HCT116 (cell line): ENCODE results near the gene RNF220. TPM values are rescaled to one million over a fixed set of nuclear protein-coding genes. Genes with fewer than 3 reads are reported as not detected.

ENCODE experiments used
- ATAC-seq: fragments of 200-7000 bp; cut with Tn5 transposase; 2 replicates; pipeline ENCODE4 v1.9.1; 2020; ENCODE audit warnings: mild to moderate bottlenecking, moderate library complexity
- BruUV-seq: library from RNA; stranded (reverse); fragments of 400-500 nt; replicated peaks from 2 replicates; lab custom pipeline; 2021; lab: Mats Ljungman, UMichigan
- CTCF ChIA-PET: fragments of 300-600 bp; sonication (Branson Sonifier 250); formaldehyde crosslinking; loops from one replicate; lab custom pipeline; 2021; ENCODE audit warnings: antibody characterized with exemption; lab: Charles Lee
- POLR2A ChIA-PET: fragments of 300-600, 350-600 bp; sonication (Branson Sonifier 250); formaldehyde crosslinking; loops from one replicate; lab custom pipeline; 2021; ENCODE audit warnings: antibody characterized with exemption; lab: Charles Lee
- RAD21 ChIA-PET, 2 experiments: fragments of 300-600 bp; sonication (Branson Sonifier 250); formaldehyde crosslinking; loops; one replicate each; lab custom pipeline; 2023; ENCODE audit warnings: low total read pairs in 2 of 2; ENCODE audit not compliant: uncharacterized antibody in 2 of 2, unreplicated experiment in 2 of 2, low non-redundant PET in 1 of 2; lab: Charles Lee
- DNase-seq: peaks from one replicate; pipeline ENCODE4 v3.0.0-alpha.2; 2010; ENCODE audit warnings: low read depth, low spot score
- H2AFZ ChIP-seq: fragments of 200-600 bp; shearing (Covaris generic), sonication (generic); 2 replicates; pipeline ENCODE4 v1.6.1; 2017; ENCODE audit warnings: low read depth, mixed run types, mixed read lengths, antibody characterized with exemption, low read length; ENCODE audit not compliant: poor library complexity, severe bottlenecking
- H3K27ac ChIP-seq: 2 replicates; pipeline ENCODE4 v1.5.1; 2012; ENCODE audit warnings: low read depth, low read length
- H3K27me3 ChIP-seq: fragments of 200-600 bp; sonication (generic); 2 replicates; pipeline ENCODE4 v1.6.1; 2016; ENCODE audit warnings: mixed run types, low read length, mixed read lengths; ENCODE audit not compliant: insufficient read depth
- H3K36me3 ChIP-seq, 2 experiments: fragments of 200-500 bp in 1 of 2; fragments of 200-600 bp in 1 of 2; sonication (Bioruptor generic) in 1 of 2; sonication (generic) in 1 of 2; 2 replicates each; pipeline versions ENCODE4 v1.5.1 to v1.6.1; 2014 to 2016; ENCODE audit warnings: low read length in 2 of 2, inconsistent platforms in 1 of 2, mixed read lengths in 1 of 2, mixed run types in 1 of 2; ENCODE audit not compliant: insufficient read depth in 2 of 2, control insufficient read depth in 1 of 2
- H3K4me1 ChIP-seq, 2 experiments: fragments of 200-600 bp in 1 of 2; sonication (generic) in 1 of 2; 2 replicates each; pipeline versions ENCODE4 v1.5.1 to v1.6.1; 2012 to 2017; ENCODE audit warnings: low read length in 2 of 2, inconsistent platforms in 1 of 2, mild to moderate bottlenecking in 1 of 2, mixed read lengths in 1 of 2, mixed run types in 1 of 2, moderate library complexity in 1 of 2; ENCODE audit not compliant: insufficient read depth in 2 of 2, control insufficient read depth in 1 of 2
- H3K4me2 ChIP-seq: fragments of 200-600 bp; sonication (generic); 2 replicates; pipeline ENCODE4 v1.6.1; 2017; ENCODE audit warnings: mixed run types, low read length, mixed read lengths
- H3K4me3 ChIP-seq, 2 experiments: fragments of 200-600 bp in 1 of 2; sonication (generic) in 1 of 2; replicated peaks in 1 of 2; 2 replicates each; pipeline ENCODE4 v1.5.1; 2011 to 2016; ENCODE audit warnings: low read length in 2 of 2, control low read depth in 1 of 2, low read depth in 1 of 2, mild to moderate bottlenecking in 1 of 2, mixed read lengths in 1 of 2, mixed run types in 1 of 2
- H3K79me2 ChIP-seq: fragments of 200-600 bp; sonication (generic); 2 replicates; pipeline ENCODE4 v1.6.1; 2017; ENCODE audit warnings: mild to moderate bottlenecking, mixed run types, low read length, moderate library complexity, mixed read lengths; ENCODE audit not compliant: insufficient read depth
- H3K9ac ChIP-seq: fragments of 200-600 bp; sonication (generic); 2 replicates; pipeline ENCODE4 v1.6.1; 2016; ENCODE audit warnings: low read length, mixed read lengths
- H3K9me2 ChIP-seq: fragments of 200-600 bp; sonication (generic), shearing (Covaris generic); 2 replicates; pipeline ENCODE4 v1.6.1; 2017; ENCODE audit warnings: mixed run types, mild to moderate bottlenecking, moderate library complexity; ENCODE audit not compliant: insufficient read depth
- H3K9me3 ChIP-seq, 2 experiments: fragments of 200-500 bp in 1 of 2; fragments of 200-600 bp in 1 of 2; sonication (Bioruptor generic) in 1 of 2; sonication (generic) in 1 of 2; 2 replicates each; pipeline ENCODE4 v1.6.1; 2014 to 2017; ENCODE audit warnings: low read length in 2 of 2, mixed read lengths in 2 of 2, inconsistent platforms in 1 of 2, low read depth in 1 of 2, mild to moderate bottlenecking in 1 of 2, mixed run types in 1 of 2, moderate library complexity in 1 of 2; ENCODE audit not compliant: control insufficient read depth in 1 of 2, insufficient read depth in 1 of 2
- H4K20me1 ChIP-seq: fragments of 200-600 bp; sonication (generic), shearing (Covaris generic); 2 replicates; pipeline ENCODE4 v1.6.1; 2017; ENCODE audit warnings: mixed run types, mild to moderate bottlenecking, moderate library complexity; ENCODE audit not compliant: insufficient read depth
- CBX3 ChIP-seq: IDR thresholded peaks from 2 replicates; pipeline ENCODE4 v1.6.1; 2012; ENCODE audit warnings: low read depth
- CEBPB ChIP-seq: IDR thresholded peaks from 2 replicates; pipeline ENCODE4 v1.6.1; 2012; ENCODE audit warnings: low read depth
- ELF1 ChIP-seq: IDR thresholded peaks from 2 replicates; pipeline ENCODE4 v1.6.1; 2012; ENCODE audit warnings: low read depth, borderline replicate concordance
- EZH2phosphoT487 ChIP-seq: fragments of 200-600 bp; IDR thresholded peaks from 2 replicates; pipeline ENCODE4 v1.6.1; 2018; ENCODE audit warnings: antibody characterized with exemption, borderline replicate concordance
- FOSL1 ChIP-seq: IDR thresholded peaks from 2 replicates; pipeline ENCODE4 v1.6.1; 2012; ENCODE audit warnings: low read depth
- JUND ChIP-seq: IDR thresholded peaks from 2 replicates; pipeline ENCODE4 v1.6.1; 2012
- MAX ChIP-seq: IDR thresholded peaks from 2 replicates; pipeline ENCODE4 v1.6.1; 2012
- POLR2A ChIP-seq: IDR thresholded peaks from 2 replicates; pipeline ENCODE4 v1.7.0; 2011; ENCODE audit warnings: borderline replicate concordance; ENCODE audit not compliant: insufficient read depth, insufficient read length; ENCODE audit errors: extremely low read depth
- POLR2AphosphoS5 ChIP-seq: IDR thresholded peaks from 2 replicates; pipeline ENCODE4 v1.6.1; 2011; ENCODE audit warnings: mild to moderate bottlenecking, low read depth, low read length, moderate library complexity
- RAD21 ChIP-seq: IDR thresholded peaks from 2 replicates; pipeline ENCODE4 v1.6.1; 2012; ENCODE audit warnings: low read depth, mild to moderate bottlenecking
- SIN3A ChIP-seq: IDR thresholded peaks from 2 replicates; pipeline ENCODE4 v1.6.1; 2012; ENCODE audit warnings: low read depth
- SP1 ChIP-seq: IDR thresholded peaks from 2 replicates; pipeline ENCODE4 v1.6.1; 2012; ENCODE audit warnings: low read depth
- SRF ChIP-seq: IDR thresholded peaks from 2 replicates; pipeline ENCODE4 v1.6.1; 2012; ENCODE audit warnings: low read depth
- TCF7L2 ChIP-seq: IDR thresholded peaks from 2 replicates; pipeline ENCODE4 v1.7.0; 2011; ENCODE audit warnings: borderline replicate concordance, inconsistent platforms; ENCODE audit not compliant: insufficient read depth, insufficient read length; ENCODE audit errors: extremely low read depth
- YY1 ChIP-seq: IDR thresholded peaks from 2 replicates; pipeline ENCODE4 v1.6.1; 2011; ENCODE audit warnings: low read length, low read depth, moderate library complexity, mild to moderate bottlenecking; ENCODE audit not compliant: insufficient replicate concordance; ENCODE audit errors: extremely low read depth
- intact Hi-C: fragments of 100-400 bp; cut with micrococcal nuclease; formaldehyde crosslinking; loops from 2 replicates; pipeline ENCODE4 v1.10.0; 2022
- total RNA-seq: library from RNA; stranded (reverse); gene quantifications from one replicate; pipeline ENCODE4 v1.2.1, GENCODE V29; 2021; ENCODE audit not compliant: unreplicated experiment
- TF ChIP-seq, protein P1 (sequence below): IDR thresholded peaks from 2 replicates; pipeline ENCODE4 v1.6.1; 2012; ENCODE audit warnings: low read depth
- TF ChIP-seq, protein P2 (sequence below): IDR thresholded peaks from 2 replicates; pipeline ENCODE4 v1.6.1; 2011; ENCODE audit warnings: mild to moderate bottlenecking, low read length, moderate library complexity; ENCODE audit not compliant: insufficient replicate concordance; ENCODE audit errors: extremely low read depth
- TF ChIP-seq, protein P3 (sequence below): IDR thresholded peaks from 2 replicates; pipeline ENCODE4 v1.6.1; 2012

The RNF220 gene
- total RNA-seq, 1 experiment from 2014 or later = 84.5 TPM

GRCh38 chr1:44421446-44421884 is 16.4 kb downstream of the RNF220 start:
- H3K9me2 ChIP-seq = no peaks in the 10 kb centered on the region
- no peak for DNase-seq
- H3K27me3 ChIP-seq = no peaks in the 10 kb centered on the region
- TF ChIP-seq ELF1 (no peak), SP1 (no peak), POLR2A (no peak), YY1 (no peak), EZH2phosphoT487 (no peak), CEBPB (no peak), JUND (no peak), TCF7L2 (no peak), SRF (no peak), RAD21 (no peak), MAX (no peak), CBX3 (no peak), FOSL1 (no peak), POLR2AphosphoS5 (no peak), SIN3A (no peak)
- TF ChIP-seq, protein P1, sequence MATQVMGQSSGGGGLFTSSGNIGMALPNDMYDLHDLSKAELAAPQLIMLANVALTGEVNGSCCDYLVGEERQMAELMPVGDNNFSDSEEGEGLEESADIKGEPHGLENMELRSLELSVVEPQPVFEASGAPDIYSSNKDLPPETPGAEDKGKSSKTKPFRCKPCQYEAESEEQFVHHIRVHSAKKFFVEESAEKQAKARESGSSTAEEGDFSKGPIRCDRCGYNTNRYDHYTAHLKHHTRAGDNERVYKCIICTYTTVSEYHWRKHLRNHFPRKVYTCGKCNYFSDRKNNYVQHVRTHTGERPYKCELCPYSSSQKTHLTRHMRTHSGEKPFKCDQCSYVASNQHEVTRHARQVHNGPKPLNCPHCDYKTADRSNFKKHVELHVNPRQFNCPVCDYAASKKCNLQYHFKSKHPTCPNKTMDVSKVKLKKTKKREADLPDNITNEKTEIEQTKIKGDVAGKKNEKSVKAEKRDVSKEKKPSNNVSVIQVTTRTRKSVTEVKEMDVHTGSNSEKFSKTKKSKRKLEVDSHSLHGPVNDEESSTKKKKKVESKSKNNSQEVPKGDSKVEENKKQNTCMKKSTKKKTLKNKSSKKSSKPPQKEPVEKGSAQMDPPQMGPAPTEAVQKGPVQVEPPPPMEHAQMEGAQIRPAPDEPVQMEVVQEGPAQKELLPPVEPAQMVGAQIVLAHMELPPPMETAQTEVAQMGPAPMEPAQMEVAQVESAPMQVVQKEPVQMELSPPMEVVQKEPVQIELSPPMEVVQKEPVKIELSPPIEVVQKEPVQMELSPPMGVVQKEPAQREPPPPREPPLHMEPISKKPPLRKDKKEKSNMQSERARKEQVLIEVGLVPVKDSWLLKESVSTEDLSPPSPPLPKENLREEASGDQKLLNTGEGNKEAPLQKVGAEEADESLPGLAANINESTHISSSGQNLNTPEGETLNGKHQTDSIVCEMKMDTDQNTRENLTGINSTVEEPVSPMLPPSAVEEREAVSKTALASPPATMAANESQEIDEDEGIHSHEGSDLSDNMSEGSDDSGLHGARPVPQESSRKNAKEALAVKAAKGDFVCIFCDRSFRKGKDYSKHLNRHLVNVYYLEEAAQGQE = no peak
- TF ChIP-seq, protein P2, sequence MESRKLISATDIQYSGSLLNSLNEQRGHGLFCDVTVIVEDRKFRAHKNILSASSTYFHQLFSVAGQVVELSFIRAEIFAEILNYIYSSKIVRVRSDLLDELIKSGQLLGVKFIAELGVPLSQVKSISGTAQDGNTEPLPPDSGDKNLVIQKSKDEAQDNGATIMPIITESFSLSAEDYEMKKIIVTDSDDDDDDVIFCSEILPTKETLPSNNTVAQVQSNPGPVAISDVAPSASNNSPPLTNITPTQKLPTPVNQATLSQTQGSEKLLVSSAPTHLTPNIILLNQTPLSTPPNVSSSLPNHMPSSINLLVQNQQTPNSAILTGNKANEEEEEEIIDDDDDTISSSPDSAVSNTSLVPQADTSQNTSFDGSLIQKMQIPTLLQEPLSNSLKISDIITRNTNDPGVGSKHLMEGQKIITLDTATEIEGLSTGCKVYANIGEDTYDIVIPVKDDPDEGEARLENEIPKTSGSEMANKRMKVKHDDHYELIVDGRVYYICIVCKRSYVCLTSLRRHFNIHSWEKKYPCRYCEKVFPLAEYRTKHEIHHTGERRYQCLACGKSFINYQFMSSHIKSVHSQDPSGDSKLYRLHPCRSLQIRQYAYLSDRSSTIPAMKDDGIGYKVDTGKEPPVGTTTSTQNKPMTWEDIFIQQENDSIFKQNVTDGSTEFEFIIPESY = no peak
- TF ChIP-seq, protein P3, sequence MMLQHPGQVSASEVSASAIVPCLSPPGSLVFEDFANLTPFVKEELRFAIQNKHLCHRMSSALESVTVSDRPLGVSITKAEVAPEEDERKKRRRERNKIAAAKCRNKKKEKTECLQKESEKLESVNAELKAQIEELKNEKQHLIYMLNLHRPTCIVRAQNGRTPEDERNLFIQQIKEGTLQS = no peak
- intact Hi-C loops = no loop called here
- no peaks in the 10 kb centered on the region for H3K79me2 ChIP-seq
- POLR2A ChIA-PET = no interaction called here
- no peaks in the 10 kb centered on the region for H3K36me3 ChIP-seq
- H3K4me1 ChIP-seq = no peaks in the 10 kb centered on the region
- no peaks in the 10 kb centered on the region for H4K20me1 ChIP-seq
- no peak overlapping the region for H3K4me3 ChIP-seq
- CTCF ChIA-PET = no interaction called here
- RAD21 ChIA-PET = no interaction called here
- ATAC-seq = no peak
- H3K9me3 ChIP-seq = no peaks in the 10 kb centered on the region
- H2AFZ ChIP-seq = no peak overlapping the region
- no peak overlapping the region for H3K27ac ChIP-seq
- BruUV-seq = no TSS peak
- H3K9ac ChIP-seq = no peak overlapping the region
- no peak overlapping the region for H3K4me2 ChIP-seq
